GM12878 (cell line): ENCODE measurements around the gene MSX1. TPM values are rescaled to one million over a fixed set of nuclear protein-coding genes. Genes with fewer than 3 reads are reported as not detected.

ENCODE experiments used
- ATAC-seq: fragments of 200-7000 bp; cut with Tn5 transposase; 3 replicates; pipeline ENCODE4 v1.9.1; 2020; ENCODE audit warnings: mild to moderate bottlenecking, moderate library complexity
- BruUV-seq: library from RNA; stranded (reverse); fragments of 400-500 nt; replicated peaks from 2 replicates; lab custom pipeline; 2021; lab: Mats Ljungman, UMichigan
- CTCF ChIA-PET: fragments of 300-600 bp; sonication (Branson Sonifier 250); formaldehyde crosslinking; extraction: SDS; loops from one replicate; lab custom pipeline; 2021; ENCODE audit warnings: inconsistent platforms; lab: Yijun Ruan, JAX
- POLR2A ChIA-PET: fragments of 350-600 bp; formaldehyde crosslinking; extraction: SDS; loops from one replicate; lab custom pipeline; 2021; ENCODE audit warnings: inconsistent platforms; lab: Charles Lee
- RAD21 ChIA-PET: fragments of 300-600 bp; sonication (Branson Sonifier 250); formaldehyde crosslinking; loops from one replicate; lab custom pipeline; 2023; ENCODE audit warnings: antibody characterized with exemption; ENCODE audit not compliant: unreplicated experiment; lab: Charles Lee
- SMC1A ChIA-PET: fragments of 300-600 bp; sonication (Branson Sonifier 250); formaldehyde crosslinking; loops from one replicate; lab custom pipeline; 2023; ENCODE audit not compliant: unreplicated experiment, uncharacterized antibody; lab: Charles Lee
- DNase-seq: peaks from one replicate; pipeline ENCODE4 v3.0.0-alpha.2; 2011; ENCODE audit warnings: low read depth, low spot score
- FAIRE-seq: peaks from 3 replicates; lab custom pipeline; 2011; peaks lifted over from hg19 to GRCh38; lab: Jason Lieb, UNC
- H2AFZ ChIP-seq: 2 replicates; pipeline ENCODE4 v1.6.0; 2011; ENCODE audit warnings: low read depth, low read length, control low read depth; ENCODE audit not compliant: control insufficient read depth
- H3K27ac ChIP-seq: 2 replicates; pipeline ENCODE4 v1.5.1; 2011; ENCODE audit warnings: control low read depth; ENCODE audit not compliant: control insufficient read depth, insufficient read depth
- H3K27me3 ChIP-seq, 2 experiments: replicated peaks in 1 of 2; 2 replicates each; pipeline versions ENCODE4 v1.6.0 to v1.6.1; 2011; ENCODE audit warnings: low read length in 1 of 2; ENCODE audit not compliant: control insufficient read depth in 2 of 2, insufficient read depth in 2 of 2
- H3K36me3 ChIP-seq, 2 experiments: 2 replicates each; pipeline ENCODE4 v1.5.1; 2011; ENCODE audit warnings: low read length in 1 of 2; ENCODE audit not compliant: control insufficient read depth in 2 of 2, insufficient read depth in 2 of 2
- H3K4me1 ChIP-seq: 2 replicates; pipeline ENCODE4 v1.6.1; 2011; ENCODE audit warnings: mild to moderate bottlenecking, low read length, moderate library complexity, mixed read lengths; ENCODE audit not compliant: control insufficient read depth, insufficient read depth
- H3K4me2 ChIP-seq: 2 replicates; pipeline ENCODE4 v1.6.0; 2011; ENCODE audit warnings: control low read depth; ENCODE audit not compliant: control insufficient read depth, insufficient read depth
- H3K4me3 ChIP-seq: fragments of 200-600 bp; sonication (generic); 2 replicates; pipeline ENCODE4 v1.5.1; 2016
- H3K79me2 ChIP-seq: 2 replicates; pipeline ENCODE4 v1.6.0; 2011; ENCODE audit warnings: low read length; ENCODE audit not compliant: control insufficient read depth, insufficient read depth
- H3K9ac ChIP-seq: 2 replicates; pipeline ENCODE4 v1.8.0; 2011; ENCODE audit warnings: low read length, control low read depth, mixed read lengths; ENCODE audit not compliant: control insufficient read depth, insufficient read depth
- H3K9me3 ChIP-seq: replicated peaks from 3 replicates; pipeline ENCODE4 v1.5.1; 2011; ENCODE audit warnings: mild to moderate bottlenecking, low read length; ENCODE audit not compliant: control insufficient read depth, insufficient read depth
- H4K20me1 ChIP-seq: 2 replicates; pipeline ENCODE4 v1.6.0; 2011; ENCODE audit not compliant: control insufficient read depth, insufficient read depth
- ATF7 ChIP-seq: fragments of 450-650 bp; IDR thresholded peaks from 2 replicates; pipeline ENCODE4 v1.6.1; 2016; ENCODE audit warnings: low read depth, mild to moderate bottlenecking
- BACH1 ChIP-seq: fragments of 450-650 bp; IDR thresholded peaks from 2 replicates; pipeline ENCODE4 v1.6.1; 2017; ENCODE audit warnings: mild to moderate bottlenecking, borderline replicate concordance
- NFIC ChIP-seq: IDR thresholded peaks from 2 replicates; pipeline ENCODE4 v1.6.1; 2012; ENCODE audit warnings: low read depth, mild to moderate bottlenecking, inconsistent platforms, low read length, moderate library complexity
- NR2C2 ChIP-seq: IDR thresholded peaks from 2 replicates; pipeline ENCODE4 v1.6.1; 2011; ENCODE audit warnings: borderline replicate concordance, low read depth; ENCODE audit not compliant: control insufficient read depth, insufficient read length
- TARDBP ChIP-seq: IDR thresholded peaks from 2 replicates; pipeline ENCODE4 v1.6.1; 2016; ENCODE audit warnings: borderline replicate concordance
- ZNF217 ChIP-seq: fragments of 450-650 bp; IDR thresholded peaks from 2 replicates; pipeline ENCODE4 v1.6.1; 2017; ENCODE audit warnings: antibody characterized with exemption, mild to moderate bottlenecking
- WGBS: methylation state at CpG from one replicate; pipeline ENCODE4 v1.1.6; 2016; ENCODE audit warnings: low lambda C conversion rate; ENCODE audit not compliant: insufficient replicate concordance, insufficient coverage; ENCODE audit errors: missing lambda C conversion rate; 5-methylcytosine and 5-hydroxymethylcytosine counted together
- in situ Hi-C: fragments of 300-500 bp; cut with MboI; formaldehyde crosslinking; loops from 9 replicates; pipeline ENCODE4 v1.14.3; 2018; ENCODE audit warnings: mixed read lengths
- intact Hi-C: fragments of 100-400 bp; cut with micrococcal nuclease; formaldehyde crosslinking; loops from one replicate; pipeline ENCODE4 v1.14.2; 2022; ENCODE audit not compliant: unreplicated experiment
- polyA plus RNA-seq, 11 experiments: library from polyadenylated mRNA; depleted of rRNA in 4 of 11; unstranded in 6 of 11; stranded (reverse) in 5 of 11; fragments of >200 nt; fragmentation: Nextera tagmentation in 4 of 11; fragmentation: Illumina TruSeq in 1 of 11; extraction: Ambion mirVana in 4 of 11; extraction: Trizol in 1 of 11; gene quantifications; 1 replicate in 1 of 11; 2 replicates in 10 of 11; pipeline versions ENCODE4 v1.2.1 to v1.2.3, GENCODE V29; 2011 to 2016; ENCODE audit warnings: inconsistent platforms in 2 of 11, missing spikeins in 2 of 11, low read depth in 1 of 11
- total RNA-seq, 4 experiments: library from RNA; depleted of rRNA in 3 of 4; stranded (reverse); fragments of >200 nt in 3 of 4; fragmentation: Illumina TruSeq in 1 of 4; extraction: Trizol in 1 of 4; gene quantifications; 2 replicates each; pipeline versions ENCODE4 v1.2.1 to v1.2.3, GENCODE V29; 2013 to 2021
- TF ChIP-seq, protein P1 (sequence below): IDR thresholded peaks from 2 replicates; pipeline ENCODE4 v1.6.1; 2012; ENCODE audit warnings: low read depth, low read length, improper control_type of control experiment

The MSX1 gene
- total and polyA plus RNA-seq, 10 of the 15 experiments (the other 5 are each of a cell fraction or from before 2014, with no cell fraction given) = 0.04 to 0.56 (median 0.15) TPM; not detected in 2

DNA sequence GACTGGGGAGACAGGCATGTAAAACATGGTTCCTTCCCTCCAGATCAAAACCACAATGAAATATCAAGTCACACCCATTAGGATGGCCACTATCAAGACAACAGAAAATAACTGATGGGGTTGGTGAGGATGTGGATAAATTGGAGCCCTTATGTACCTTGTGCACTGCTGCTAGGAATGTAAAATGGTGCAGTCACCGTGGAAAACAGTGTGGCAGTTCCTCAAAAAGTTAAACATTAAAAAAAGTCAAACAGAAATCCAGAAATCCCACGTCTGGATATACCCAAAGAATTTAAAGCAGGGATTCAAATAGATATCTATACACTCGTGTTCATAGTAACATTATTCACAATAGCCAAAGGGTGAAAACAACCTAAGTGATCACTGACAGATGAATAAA lies 35.2 kb upstream of the MSX1 start:
- in situ Hi-C loops = no loop called here
- ATAC-seq = no peak
- Histone ChIP-seq H3K27me3 (no peaks in the 10 kb centered on the region), H3K36me3 (no peaks in the 10 kb centered on the region), H3K4me3 (no peak overlapping the region)
- 0% methylated on average over 3 of the region's 3 CpGs for WGBS
- TF ChIP-seq ATF7 (no peak), BACH1 (no peak)
- TF ChIP-seq, all 136 proteins: peak for 0
- no peaks in the 10 kb centered on the region; the same call in 2 of the 3 replicates for H3K9me3 ChIP-seq
- ChIA-PET CTCF (no interaction called here), RAD21 (no interaction called here), SMC1A (no interaction called here), POLR2A (no interaction called here)
- BruUV-seq = no TSS peak
- no peak overlapping the region for H2AFZ ChIP-seq
- intact Hi-C loops = no loop called here
- H3K4me1 ChIP-seq = no peaks in the 10 kb centered on the region
- no peaks in the 10 kb centered on the region for H4K20me1 ChIP-seq
- DNase-seq (no peak), FAIRE-seq (no peak)
- no peaks in the 10 kb centered on the region for H3K79me2 ChIP-seq
- no peak overlapping the region for H3K4me2 ChIP-seq
- no peak overlapping the region for H3K27ac ChIP-seq
- no peak overlapping the region for H3K9ac ChIP-seq

DNA sequence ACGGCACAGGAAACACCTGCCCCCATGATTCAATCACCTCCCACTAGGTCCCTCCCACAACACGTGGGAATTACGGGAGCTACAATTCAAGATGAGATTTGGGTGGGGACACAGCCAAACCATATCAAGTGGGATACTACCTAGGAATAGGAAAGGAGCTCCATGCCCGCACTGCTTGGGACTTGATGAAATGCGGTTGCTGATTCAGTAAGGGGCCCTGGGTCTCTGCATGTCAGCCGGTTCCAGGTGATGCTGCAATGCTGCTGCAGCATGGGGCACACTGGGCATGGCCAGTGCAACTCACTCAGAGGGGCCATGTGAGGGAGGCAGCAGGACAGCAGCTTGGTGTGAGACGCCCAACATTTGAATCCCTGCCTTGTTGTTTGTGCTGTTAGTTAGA lies 34.0 kb upstream of the MSX1 start:
- H3K4me3 ChIP-seq = no peak overlapping the region
- FAIRE-seq = no peak
- no peak overlapping the region for H3K27ac ChIP-seq
- ChIA-PET SMC1A (no interaction called here), POLR2A (no interaction called here), CTCF (no interaction called here), RAD21 (no interaction called here)
- H3K4me2 ChIP-seq = no peak overlapping the region
- H3K9ac ChIP-seq = no peak overlapping the region
- no peaks in the 10 kb centered on the region for H3K27me3 ChIP-seq
- TF ChIP-seq TARDBP (no peak), ZNF217 (no peak), NFIC (no peak), NR2C2 (no peak)
- TF ChIP-seq, protein P1, sequence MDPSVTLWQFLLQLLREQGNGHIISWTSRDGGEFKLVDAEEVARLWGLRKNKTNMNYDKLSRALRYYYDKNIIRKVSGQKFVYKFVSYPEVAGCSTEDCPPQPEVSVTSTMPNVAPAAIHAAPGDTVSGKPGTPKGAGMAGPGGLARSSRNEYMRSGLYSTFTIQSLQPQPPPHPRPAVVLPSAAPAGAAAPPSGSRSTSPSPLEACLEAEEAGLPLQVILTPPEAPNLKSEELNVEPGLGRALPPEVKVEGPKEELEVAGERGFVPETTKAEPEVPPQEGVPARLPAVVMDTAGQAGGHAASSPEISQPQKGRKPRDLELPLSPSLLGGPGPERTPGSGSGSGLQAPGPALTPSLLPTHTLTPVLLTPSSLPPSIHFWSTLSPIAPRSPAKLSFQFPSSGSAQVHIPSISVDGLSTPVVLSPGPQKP = no peak
- no peaks in the 10 kb centered on the region for H3K79me2 ChIP-seq
- WGBS = 68% methylated on average over 7 of the region's 7 CpGs
- H4K20me1 ChIP-seq = no peaks in the 10 kb centered on the region
- intact Hi-C loops = no loop called here
- in situ Hi-C loops = no loop called here
- no peak for DNase-seq
- H3K9me3 ChIP-seq = no peaks in the 10 kb centered on the region; the same call in 2 of the 3 replicates
- BruUV-seq = no TSS peak
- no peaks in the 10 kb centered on the region for H3K4me1 ChIP-seq
- no peak overlapping the region for H2AFZ ChIP-seq
- ATAC-seq = no peak
- H3K36me3 ChIP-seq = no peaks in the 10 kb centered on the region
